Type B pancreatic cell (in vitro differentiated cells): ENCODE data around the gene FAM3D. TPM values are rescaled to one million over a fixed set of nuclear protein-coding genes. Genes with fewer than 3 reads are reported as not detected.

Experiments
- DNase-seq: peaks from one replicate; pipeline ENCODE4 v3.0.0; 2021; ENCODE audit warnings: mixed read lengths; ENCODE audit not compliant: unreplicated experiment; ENCODE audit errors: extremely low spot score
- H3K27ac Mint-ChIP-seq: 2 replicates; pipeline ENCODE4 v1.8.0; 2021; ENCODE audit warnings: mild to moderate bottlenecking, mixed read lengths
- H3K27me3 Mint-ChIP-seq: 2 replicates; pipeline ENCODE4 v1.8.0; 2021; ENCODE audit warnings: mixed read lengths
- H3K36me3 Mint-ChIP-seq: 2 replicates; pipeline ENCODE4 v1.8.0; 2021; ENCODE audit warnings: mixed read lengths
- H3K4me1 Mint-ChIP-seq: one replicate; pipeline ENCODE4 v1.8.0; 2021; ENCODE audit warnings: mixed read lengths; ENCODE audit not compliant: unreplicated experiment
- H3K4me3 Mint-ChIP-seq: 2 replicates; pipeline ENCODE4 v1.8.0; 2021; ENCODE audit warnings: mild to moderate bottlenecking, mixed read lengths
- H3K9me3 Mint-ChIP-seq: 2 replicates; pipeline ENCODE4 v1.8.0; 2021; ENCODE audit warnings: mixed read lengths
- total RNA-seq: library from RNA; stranded (reverse); gene quantifications from 2 replicates; pipeline ENCODE4 v1.2.1, GENCODE V29; 2021; ENCODE audit warnings: low replicate concordance
- TF ChIP-seq, protein P1 (sequence below): fragments of 200-600 bp; sonication (generic); conservative IDR thresholded peaks from 2 replicates; pipeline ENCODE4 v1.5.0; 2021; ENCODE audit warnings: antibody characterized with exemption, mild to moderate bottlenecking

Gene FAM3D
- total RNA-seq, 1 donor from 2014 or later = 7.6 TPM

- H3K36me3 Mint-ChIP-seq = no peaks in the 10 kb centered on the region
- peaks cover 3% of the 10 kb centered on the region for H3K27me3 Mint-ChIP-seq
- DNase-seq = no peak
- TF ChIP-seq, protein P1, sequence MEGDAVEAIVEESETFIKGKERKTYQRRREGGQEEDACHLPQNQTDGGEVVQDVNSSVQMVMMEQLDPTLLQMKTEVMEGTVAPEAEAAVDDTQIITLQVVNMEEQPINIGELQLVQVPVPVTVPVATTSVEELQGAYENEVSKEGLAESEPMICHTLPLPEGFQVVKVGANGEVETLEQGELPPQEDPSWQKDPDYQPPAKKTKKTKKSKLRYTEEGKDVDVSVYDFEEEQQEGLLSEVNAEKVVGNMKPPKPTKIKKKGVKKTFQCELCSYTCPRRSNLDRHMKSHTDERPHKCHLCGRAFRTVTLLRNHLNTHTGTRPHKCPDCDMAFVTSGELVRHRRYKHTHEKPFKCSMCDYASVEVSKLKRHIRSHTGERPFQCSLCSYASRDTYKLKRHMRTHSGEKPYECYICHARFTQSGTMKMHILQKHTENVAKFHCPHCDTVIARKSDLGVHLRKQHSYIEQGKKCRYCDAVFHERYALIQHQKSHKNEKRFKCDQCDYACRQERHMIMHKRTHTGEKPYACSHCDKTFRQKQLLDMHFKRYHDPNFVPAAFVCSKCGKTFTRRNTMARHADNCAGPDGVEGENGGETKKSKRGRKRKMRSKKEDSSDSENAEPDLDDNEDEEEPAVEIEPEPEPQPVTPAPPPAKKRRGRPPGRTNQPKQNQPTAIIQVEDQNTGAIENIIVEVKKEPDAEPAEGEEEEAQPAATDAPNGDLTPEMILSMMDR = no peak
- H3K4me3 Mint-ChIP-seq = peak overlapping the region; percentile 80
- H3K27ac Mint-ChIP-seq = peak overlapping the region; percentile 100
- H3K9me3 Mint-ChIP-seq = peaks cover 3% of the 10 kb centered on the region
- peaks cover 38% of the 10 kb centered on the region for H3K4me1 Mint-ChIP-seq
Observed at GRCh38 chr3:58622436-58622835, 44.1 kb downstream of the FAM3D start.

DNA sequence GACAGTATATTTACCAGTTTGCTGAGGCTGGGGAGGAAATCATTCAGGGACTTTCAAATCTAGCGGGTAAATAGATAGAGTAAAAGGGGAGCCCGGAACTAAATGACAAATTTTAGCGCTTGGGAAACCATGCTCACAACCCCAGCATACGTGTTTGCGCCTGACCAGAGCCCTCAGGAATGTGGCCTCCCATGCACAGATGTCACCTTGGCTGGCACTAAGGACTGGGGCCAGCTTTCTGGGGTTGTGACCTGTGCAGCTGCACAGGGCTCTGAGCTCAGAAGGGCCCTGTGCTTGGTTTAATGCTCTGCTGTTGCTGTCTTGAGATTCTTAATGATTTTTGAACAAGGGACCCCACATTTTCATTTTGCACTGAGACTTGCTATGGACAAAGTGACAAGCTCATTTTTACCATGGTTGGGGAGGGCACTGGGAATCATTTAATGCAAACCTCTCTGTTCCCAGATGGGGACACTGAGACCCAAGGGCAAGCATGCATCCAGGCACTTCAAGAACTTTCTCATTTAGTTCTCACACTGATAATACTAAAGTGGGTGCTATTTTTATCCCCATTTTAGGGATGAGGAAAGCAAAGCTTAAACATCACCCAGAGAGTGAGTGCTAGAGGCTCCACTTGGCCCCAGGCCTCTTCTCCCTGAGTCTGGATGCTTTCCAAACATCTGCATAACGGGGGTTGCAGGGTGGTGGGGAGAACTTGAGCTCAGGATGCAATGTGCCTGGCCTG is 45.3 kb downstream of the FAM3D start:
- TF ChIP-seq, protein P1 = no peak
- peaks cover 3% of the 10 kb centered on the region for H3K27me3 Mint-ChIP-seq
- H3K27ac Mint-ChIP-seq = peak overlapping the region; percentile 100
- H3K4me1 Mint-ChIP-seq = peaks cover 44% of the 10 kb centered on the region
- no peaks in the 10 kb centered on the region for H3K36me3 Mint-ChIP-seq
- peaks cover 3% of the 10 kb centered on the region for H3K9me3 Mint-ChIP-seq
- no peak for DNase-seq
- no peak overlapping the region for H3K4me3 Mint-ChIP-seq

DNA sequence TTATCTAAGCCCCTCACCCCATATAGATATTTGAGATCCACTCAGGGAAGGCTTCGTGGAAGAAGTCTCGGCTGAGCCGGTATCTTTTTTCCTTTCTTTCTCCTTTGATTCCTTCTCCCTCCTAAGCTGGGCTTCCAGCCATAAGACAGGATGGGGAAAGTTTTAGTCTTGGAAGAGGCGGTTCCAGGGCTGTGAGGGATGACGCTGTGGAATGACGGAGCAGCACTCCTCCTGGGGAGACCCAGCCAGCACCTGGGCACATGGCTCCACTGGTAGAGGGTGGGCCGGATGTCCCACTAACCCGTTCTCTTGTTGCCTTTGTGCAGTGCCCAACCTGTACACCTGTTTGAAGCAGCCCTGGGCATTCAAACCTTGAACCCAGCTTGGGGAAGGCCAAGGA is 46.2 kb downstream of the FAM3D start:
- Mint-ChIP-seq H3K9me3 (peaks cover 3% of the 10 kb centered on the region), H3K36me3 (no peaks in the 10 kb centered on the region), H3K27me3 (peaks cover 3% of the 10 kb centered on the region), H3K4me1 (peaks cover 40% of the 10 kb centered on the region), H3K27ac (peak overlapping the region; percentile 100), H3K4me3 (no peak overlapping the region)
- TF ChIP-seq, protein P1 = no peak
- DNase-seq = no peak

GRCh38 chr3:58617338-58617761 is 49.2 kb downstream of the FAM3D start:
- Mint-ChIP-seq H3K27ac (peak overlapping the region; percentile 98), H3K4me1 (peaks cover 29% of the 10 kb centered on the region), H3K27me3 (peaks cover 3% of the 10 kb centered on the region), H3K4me3 (peak overlapping the region; percentile 78), H3K36me3 (no peaks in the 10 kb centered on the region), H3K9me3 (peaks cover 3% of the 10 kb centered on the region)
- DNase-seq = no peak
- TF ChIP-seq, protein P1 = no peak

DNA sequence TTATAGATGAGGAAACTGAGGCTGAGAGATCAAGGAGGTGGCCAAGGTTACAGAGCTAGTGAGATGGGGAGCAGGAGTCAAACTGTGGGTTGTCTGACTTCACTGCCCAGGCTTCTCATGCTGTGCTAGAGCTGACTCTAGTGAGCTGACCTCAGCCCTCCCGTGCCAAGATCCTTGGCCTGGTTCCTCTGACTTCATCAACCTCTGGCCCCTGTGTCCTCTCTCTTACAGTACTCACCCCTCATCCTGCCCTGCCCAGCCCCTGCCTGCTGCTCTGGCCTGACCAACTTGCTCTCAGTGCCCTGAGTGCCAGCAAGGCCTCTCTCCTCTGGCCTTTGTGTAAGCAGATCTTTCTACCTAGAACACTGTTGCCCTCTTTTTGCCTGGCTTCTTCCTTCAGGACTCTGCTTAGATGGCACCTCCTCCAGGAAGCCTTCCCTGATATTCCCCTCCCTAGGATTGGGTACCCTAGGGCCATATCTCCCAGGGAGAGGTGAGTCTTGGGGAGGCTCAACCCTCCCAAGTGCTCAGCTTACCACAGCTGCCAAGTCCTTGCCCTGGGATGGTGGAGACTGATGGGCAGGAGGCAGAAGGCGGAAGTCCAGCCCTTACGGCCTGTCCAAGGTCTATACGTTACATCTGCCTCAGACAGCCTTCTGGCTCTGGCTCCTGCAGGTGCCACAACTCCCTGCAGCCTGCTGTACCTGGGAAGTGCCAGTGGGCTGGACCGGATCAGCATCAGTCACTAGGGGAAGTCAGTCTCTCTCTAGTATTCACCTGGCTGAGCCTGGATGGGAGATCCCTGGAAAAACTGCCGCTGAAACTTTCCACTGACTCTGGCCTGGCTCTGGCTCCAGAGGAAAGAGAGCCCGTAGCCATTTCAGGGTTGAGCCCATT is 53.1 kb downstream of the FAM3D start:
- peaks cover 16% of the 10 kb centered on the region for H3K4me1 Mint-ChIP-seq
- no peak for DNase-seq
- H3K27ac Mint-ChIP-seq = no peak overlapping the region
- no peak overlapping the region for H3K4me3 Mint-ChIP-seq
- TF ChIP-seq, protein P1 = no peak
- H3K27me3 Mint-ChIP-seq = peaks cover 3% of the 10 kb centered on the region
- H3K9me3 Mint-ChIP-seq = peaks cover 3% of the 10 kb centered on the region
- H3K36me3 Mint-ChIP-seq = no peaks in the 10 kb centered on the region
